ENCODE results near the gene VWCE. TPM values are rescaled to one million over a fixed set of nuclear protein-coding genes. Genes with fewer than 3 reads are reported as not detected.

Gene VWCE, protein sequence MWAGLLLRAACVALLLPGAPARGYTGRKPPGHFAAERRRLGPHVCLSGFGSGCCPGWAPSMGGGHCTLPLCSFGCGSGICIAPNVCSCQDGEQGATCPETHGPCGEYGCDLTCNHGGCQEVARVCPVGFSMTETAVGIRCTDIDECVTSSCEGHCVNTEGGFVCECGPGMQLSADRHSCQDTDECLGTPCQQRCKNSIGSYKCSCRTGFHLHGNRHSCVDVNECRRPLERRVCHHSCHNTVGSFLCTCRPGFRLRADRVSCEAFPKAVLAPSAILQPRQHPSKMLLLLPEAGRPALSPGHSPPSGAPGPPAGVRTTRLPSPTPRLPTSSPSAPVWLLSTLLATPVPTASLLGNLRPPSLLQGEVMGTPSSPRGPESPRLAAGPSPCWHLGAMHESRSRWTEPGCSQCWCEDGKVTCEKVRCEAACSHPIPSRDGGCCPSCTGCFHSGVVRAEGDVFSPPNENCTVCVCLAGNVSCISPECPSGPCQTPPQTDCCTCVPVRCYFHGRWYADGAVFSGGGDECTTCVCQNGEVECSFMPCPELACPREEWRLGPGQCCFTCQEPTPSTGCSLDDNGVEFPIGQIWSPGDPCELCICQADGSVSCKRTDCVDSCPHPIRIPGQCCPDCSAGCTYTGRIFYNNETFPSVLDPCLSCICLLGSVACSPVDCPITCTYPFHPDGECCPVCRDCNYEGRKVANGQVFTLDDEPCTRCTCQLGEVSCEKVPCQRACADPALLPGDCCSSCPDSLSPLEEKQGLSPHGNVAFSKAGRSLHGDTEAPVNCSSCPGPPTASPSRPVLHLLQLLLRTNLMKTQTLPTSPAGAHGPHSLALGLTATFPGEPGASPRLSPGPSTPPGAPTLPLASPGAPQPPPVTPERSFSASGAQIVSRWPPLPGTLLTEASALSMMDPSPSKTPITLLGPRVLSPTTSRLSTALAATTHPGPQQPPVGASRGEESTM
- total RNA-seq: 10 to 100 TPM in 1 of 6 donors, 1 to 10 TPM in 1, under 1 TPM in 4; 0.40 to 10.5 (median 0.79) TPM

DNA sequence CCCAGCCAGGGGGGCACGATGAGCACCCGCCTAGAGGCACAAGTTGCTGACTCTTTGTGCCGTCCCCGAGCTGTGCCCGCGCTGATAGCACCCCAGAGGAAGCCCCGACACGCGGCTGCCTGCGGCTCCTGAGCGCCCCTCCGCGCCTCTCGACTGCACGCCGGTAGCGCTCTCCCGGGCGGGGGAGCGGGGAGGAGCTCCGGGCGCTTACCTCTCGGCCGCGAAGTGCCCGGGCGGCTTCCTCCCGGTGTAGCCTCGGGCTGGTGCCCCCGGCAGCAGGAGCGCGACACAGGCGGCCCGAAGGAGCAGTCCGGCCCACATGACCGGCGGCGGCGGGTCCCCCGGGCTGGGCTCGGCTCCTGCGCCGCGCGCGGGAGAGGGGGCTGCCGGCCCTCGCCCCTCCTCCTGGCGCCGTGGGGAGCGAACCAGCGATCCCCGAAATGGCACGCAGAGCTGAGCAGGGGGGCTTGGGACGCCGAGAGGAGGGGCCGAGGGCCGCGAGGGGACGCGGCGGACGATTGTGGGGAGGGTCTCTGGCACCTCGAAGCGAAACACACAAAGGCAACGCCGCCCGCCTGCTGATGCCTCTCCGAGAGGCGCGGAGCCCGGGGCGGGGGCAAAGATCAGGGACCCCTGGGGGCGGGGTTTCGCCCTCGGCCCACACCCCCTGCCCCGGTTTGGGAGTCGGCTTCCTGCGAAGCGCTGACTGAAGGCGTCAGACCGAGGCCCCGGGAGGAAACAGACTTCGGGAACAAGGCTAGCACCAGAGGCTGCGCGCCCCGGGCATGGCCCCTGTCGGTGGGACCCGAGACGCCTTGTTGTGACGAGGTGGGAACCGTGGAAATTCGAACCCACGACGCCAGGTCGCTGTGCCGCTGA, at the start of gene VWCE:
TSS of gene VWCE (minus strand) at position 600 of the 879 bp plus-strand sequence. CDS start at position 321, 279 bp downstream.
- no peak within 1 kb of the TSS for H3K27ac ChIP-seq
- ATAC-seq (ENCODE audit: low FRiP score in 2 of 2): peak; percentile 70 to 71
- peak within 1 kb of the TSS; percentile 15 to 58 (median 50) for H3K4me3 ChIP-seq
- H3K4me1 ChIP-seq: peaks cover 20 to 23% (median 21%) of the 10 kb centered on the region in 4 donors
- 0 to 2% methylated on average over 20 to 64 of the region's 97 CpGs for WGBS, 2 donors
- no peaks in the 10 kb centered on the region for H3K9me3 ChIP-seq
- peaks cover 0 to 18% (median 7%) of the 10 kb centered on the region in 4 donors for H3K27me3 ChIP-seq
- peak; percentile 39 to 91 for DNase-seq
- peaks cover under 1 to 22% (median 10%) of the 10 kb centered on the region in 4 donors for H3K36me3 ChIP-seq
- TF ChIP-seq, protein P1, sequence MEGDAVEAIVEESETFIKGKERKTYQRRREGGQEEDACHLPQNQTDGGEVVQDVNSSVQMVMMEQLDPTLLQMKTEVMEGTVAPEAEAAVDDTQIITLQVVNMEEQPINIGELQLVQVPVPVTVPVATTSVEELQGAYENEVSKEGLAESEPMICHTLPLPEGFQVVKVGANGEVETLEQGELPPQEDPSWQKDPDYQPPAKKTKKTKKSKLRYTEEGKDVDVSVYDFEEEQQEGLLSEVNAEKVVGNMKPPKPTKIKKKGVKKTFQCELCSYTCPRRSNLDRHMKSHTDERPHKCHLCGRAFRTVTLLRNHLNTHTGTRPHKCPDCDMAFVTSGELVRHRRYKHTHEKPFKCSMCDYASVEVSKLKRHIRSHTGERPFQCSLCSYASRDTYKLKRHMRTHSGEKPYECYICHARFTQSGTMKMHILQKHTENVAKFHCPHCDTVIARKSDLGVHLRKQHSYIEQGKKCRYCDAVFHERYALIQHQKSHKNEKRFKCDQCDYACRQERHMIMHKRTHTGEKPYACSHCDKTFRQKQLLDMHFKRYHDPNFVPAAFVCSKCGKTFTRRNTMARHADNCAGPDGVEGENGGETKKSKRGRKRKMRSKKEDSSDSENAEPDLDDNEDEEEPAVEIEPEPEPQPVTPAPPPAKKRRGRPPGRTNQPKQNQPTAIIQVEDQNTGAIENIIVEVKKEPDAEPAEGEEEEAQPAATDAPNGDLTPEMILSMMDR (IDR thresholded peaks at IDR 0.05): no peak
- no peak for TF ChIP-seq POLR2A (IDR thresholded peaks at IDR 0.05)
- TF ChIP-seq POLR2AphosphoS5 (IDR thresholded peaks at IDR 0.05): no peak
- TF ChIP-seq EP300 (IDR thresholded peaks at IDR 0.05): no peak

DNA sequence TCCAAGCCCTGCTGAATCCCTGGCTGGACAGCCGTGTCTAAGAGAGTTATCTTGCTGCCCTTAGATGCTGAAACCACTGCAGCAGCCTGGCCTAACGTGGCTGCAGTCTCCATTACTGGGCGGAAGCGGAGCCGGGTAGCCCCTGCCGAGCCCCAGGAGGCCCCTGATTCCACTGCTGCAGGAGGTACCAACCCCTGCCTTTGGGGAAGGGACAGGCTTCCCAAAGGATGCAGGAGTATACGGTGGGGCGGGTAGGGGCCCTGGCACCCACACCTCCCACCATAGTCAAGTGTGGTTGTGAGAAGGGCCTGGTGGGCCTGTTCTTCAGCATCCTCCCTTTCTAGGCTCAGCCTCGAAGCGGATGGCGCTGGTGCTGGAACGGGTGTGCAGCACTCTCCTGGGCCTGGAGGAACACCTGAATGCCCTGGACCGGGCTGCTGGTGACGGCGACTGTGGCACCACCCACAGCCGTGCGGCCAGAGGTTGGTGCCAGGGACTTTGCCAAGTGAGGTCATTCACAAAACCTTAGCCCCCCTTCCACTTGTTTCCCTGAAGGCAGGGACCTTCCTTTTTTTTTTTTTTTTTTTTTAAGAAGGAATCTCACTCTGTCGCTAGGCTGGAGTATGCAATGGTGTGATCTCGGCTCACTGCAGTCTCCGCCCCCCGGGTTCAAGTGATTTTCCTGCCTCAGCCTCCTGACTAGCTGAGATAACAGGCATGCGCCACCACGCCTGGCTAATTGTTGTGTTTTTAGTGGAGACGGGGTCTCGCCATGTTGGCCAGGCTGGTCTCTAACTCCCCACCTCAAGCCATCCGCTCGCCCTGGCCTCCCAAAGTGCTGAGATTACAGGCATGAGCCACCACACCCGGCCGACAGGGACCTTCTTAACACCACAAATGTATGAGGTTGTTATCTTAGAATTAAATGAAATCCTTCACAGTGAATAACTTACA, 49.0 kb upstream of the VWCE start:
- 95 to 96% methylated on average over 23 to 29 of the region's 29 CpGs for whole genome bisulfite sequencing, 2 donors
- TF ChIP-seq POLR2A (IDR thresholded peaks at IDR 0.05) (no peak), EP300 (IDR thresholded peaks at IDR 0.05) (no peak), POLR2AphosphoS5 (IDR thresholded peaks at IDR 0.05) (no peak)
- TF ChIP-seq, protein P1 (IDR thresholded peaks at IDR 0.05): no peak
- Histone ChIP-seq H3K36me3 (peaks cover 0 to 48% (median 29%) of the 10 kb centered on the region in 4 donors), H3K9me3 (no peaks in the 10 kb centered on the region), H3K27me3 (no peaks in the 10 kb centered on the region), H3K4me3 (no peak overlapping the region), H3K4me1 (no peaks in the 10 kb centered on the region), H3K27ac (peak overlapping the region in 2 of 4 donors; percentile 17 to 49)
- ATAC-seq (ENCODE audit: low FRiP score in 2 of 2): no peak
- DNase-seq: peak in 1 of 2 donors; percentile 53

DNA sequence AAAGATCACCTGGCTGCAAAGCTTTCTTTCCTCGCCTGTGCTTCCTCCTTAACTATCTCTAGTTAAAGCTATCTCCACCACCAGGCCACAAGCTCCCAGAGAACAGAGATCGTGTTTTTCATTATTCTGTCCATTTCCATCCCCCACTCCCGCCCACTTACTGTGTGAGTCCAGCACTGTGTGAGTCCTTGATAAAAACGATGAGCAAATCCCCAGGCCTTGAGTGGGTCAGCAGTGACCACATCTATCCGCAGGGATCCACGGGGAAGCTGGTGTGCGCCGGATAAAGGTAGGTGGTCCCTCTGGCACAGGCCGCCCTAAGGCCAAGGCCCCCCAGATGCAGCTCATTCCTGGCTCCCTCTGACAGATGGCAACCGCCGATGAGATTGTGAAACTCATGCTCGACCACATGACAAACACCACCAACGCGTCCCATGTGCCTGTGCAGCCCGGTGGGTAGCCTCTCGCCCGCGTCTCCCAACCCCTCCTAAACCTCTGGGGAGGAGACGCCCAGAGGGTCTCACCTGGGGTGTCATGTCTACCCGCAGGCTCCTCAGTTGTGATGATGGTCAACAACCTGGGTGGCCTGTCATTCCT, 47.2 kb upstream of the VWCE start:
- Histone ChIP-seq H3K27me3 (no peaks in the 10 kb centered on the region), H3K4me1 (no peaks in the 10 kb centered on the region), H3K36me3 (peaks cover 0 to 35% (median 22%) of the 10 kb centered on the region in 4 donors), H3K4me3 (no peak overlapping the region), H3K27ac (no peak overlapping the region), H3K9me3 (no peaks in the 10 kb centered on the region)
- TF ChIP-seq POLR2AphosphoS5 (IDR thresholded peaks at IDR 0.05) (peak in 1 of 2 donors; percentile 26), POLR2A (IDR thresholded peaks at IDR 0.05) (no peak)
- WGBS, 2 donors: 74 to 93% methylated on average over 16 to 20 of the region's 20 CpGs
- DNase-seq (peak in 1 of 2 donors; percentile 44), ATAC-seq (ENCODE audit: low FRiP score in 2 of 2) (no peak)

DNA sequence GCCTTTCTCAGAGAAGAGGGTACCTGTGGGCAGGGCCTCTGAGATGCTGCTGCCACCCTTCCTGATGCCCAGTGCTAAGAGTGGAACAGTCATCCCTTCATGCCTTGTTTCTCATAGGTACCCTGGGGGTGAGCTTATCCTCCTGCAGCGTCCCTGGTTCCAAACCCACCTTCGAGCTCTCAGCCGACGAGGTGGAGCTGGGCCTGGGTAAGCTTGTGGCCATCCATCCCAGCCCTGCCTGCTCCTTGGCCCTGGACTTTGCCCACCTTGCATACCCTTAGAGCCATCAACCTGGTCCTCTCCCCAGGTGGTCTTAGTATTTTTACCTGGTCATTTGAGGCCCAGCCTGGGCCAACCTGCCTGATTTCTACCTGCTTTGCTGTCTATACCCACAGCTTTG, 46.6 kb upstream of the VWCE start:
- Histone ChIP-seq H3K4me1 (peaks cover 0 to under 1% (median 0%) of the 10 kb centered on the region in 4 donors), H3K27ac (no peak overlapping the region), H3K4me3 (no peak overlapping the region), H3K9me3 (no peaks in the 10 kb centered on the region), H3K27me3 (no peaks in the 10 kb centered on the region), H3K36me3 (peaks cover 0 to 34% (median 21%) of the 10 kb centered on the region in 4 donors)
- ATAC-seq (ENCODE audit: low FRiP score in 2 of 2): no peak
- no peak for DNase-seq
- no peak for TF ChIP-seq POLR2AphosphoS5 (IDR thresholded peaks at IDR 0.05)
- no peak for TF ChIP-seq POLR2A (IDR thresholded peaks at IDR 0.05)
- TF ChIP-seq EP300 (IDR thresholded peaks at IDR 0.05): no peak
- TF ChIP-seq, protein P1 (IDR thresholded peaks at IDR 0.05): no peak
- WGBS, 2 donors: 95 to 98% methylated on average over 4 of the region's 4 CpGs

Data from upper lobe of left lung (tissue), 6 donors.